Fibroblast of lung (primary cell): ENCODE measurements around the gene CHD5.

ENCODE experiments used
- CTCF ChIP-seq, 2 donors: IDR thresholded peaks in 1 of 2; conservative IDR thresholded peaks in 1 of 2; 1 replicate in 1 of 2; 2 replicates in 1 of 2; pipeline ENCODE4 v1.5.1; 2011 to 2012; ENCODE audit warnings: low read length in 2 of 2, control low read depth in 1 of 2, inconsistent platforms in 1 of 2, low read depth in 1 of 2, mild to moderate bottlenecking in 1 of 2
- EZH2 ChIP-seq: IDR thresholded peaks from 2 replicates; pipeline ENCODE4 v1.5.1; 2012; ENCODE audit warnings: low read length, control low read depth, mild to moderate bottlenecking; ENCODE audit errors: missing control alignments

DNA sequence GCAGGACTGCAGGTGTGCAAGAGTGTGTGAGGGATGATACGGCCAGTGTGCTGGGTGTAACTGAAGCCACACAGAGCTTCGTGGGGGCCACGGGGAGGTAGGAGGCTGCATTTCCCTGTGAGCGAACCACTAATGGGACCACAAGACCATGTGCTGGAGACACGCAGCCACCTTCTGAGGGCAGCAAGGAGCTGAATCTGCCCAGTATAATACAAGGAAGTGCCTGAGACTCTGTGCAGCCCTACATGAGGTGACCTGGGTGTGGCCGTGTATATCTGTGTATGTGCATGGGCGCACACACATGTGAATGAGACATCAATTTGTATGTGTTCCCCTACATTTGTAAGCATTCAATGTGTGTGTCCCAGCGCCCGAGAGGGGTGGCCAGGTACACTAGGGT, 50.8 kb downstream of the CHD5 start:
- TF ChIP-seq CTCF (conservative IDR thresholded peaks at IDR 0.05 in 1 of 2, IDR thresholded peaks at IDR 0.05 in 1 of 2; ENCODE audit: low read depth in 1 of 2, low read length in 2 of 2) (no peak), EZH2 (no peak)
